Measurements from ENCODE around the gene FAM149A. TPM values are rescaled to one million over a fixed set of nuclear protein-coding genes. Genes with fewer than 3 reads are reported as not detected.

The FAM149A gene
- total RNA-seq, 1 experiment from 2014 or later, result 8.9 TPM

DNA sequence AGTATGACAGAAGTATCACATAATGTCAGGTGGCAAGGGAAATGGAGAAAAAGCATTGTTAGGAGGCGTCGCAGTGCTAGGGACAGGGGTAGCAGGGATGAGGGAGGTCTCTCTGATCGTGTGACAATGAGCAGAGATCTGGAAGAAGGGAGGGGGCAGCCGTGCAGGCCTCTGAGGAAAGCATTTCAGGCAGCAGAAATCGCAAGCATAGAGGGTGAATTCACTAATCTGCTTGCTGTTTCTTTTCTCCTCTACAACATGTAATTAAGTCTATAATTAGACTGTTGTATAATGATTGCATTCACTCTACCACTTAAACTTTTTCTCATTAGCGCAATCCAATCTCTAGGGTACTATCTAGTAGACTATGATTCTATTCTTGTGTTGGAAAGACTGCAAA lies 96.0 kb downstream of the FAM149A start:
- ChIA-PET POLR2A (no interaction called here), CTCF (no interaction called here), RAD21 (ENCODE audit: low non-redundant PET in 1 of 2, low total read pairs in 2 of 2, uncharacterized antibody in 2 of 2, unreplicated experiment in 2 of 2) (no interaction called here)
- BruUV-seq (replicated peaks), result no TSS peak
- H3K27ac ChIP-seq (ENCODE audit: low read depth, low read length), result no peak overlapping the region
- H4K20me1 ChIP-seq (ENCODE audit: insufficient read depth), result no peaks in the 10 kb centered on the region
- intact Hi-C loops (cut with micrococcal nuclease), result loop anchor here (2.0 kb wide), 1 partner anchor 132 kb away; the partner anchor contains the start of gene TLR3
- H3K4me1 ChIP-seq (ENCODE audit: control insufficient read depth in 1 of 2, insufficient read depth in 2 of 2, low read length in 2 of 2), result peaks cover 0 to 17% of the 10 kb centered on the region in 2 experiments; a peak in 2 of 4 replicates
- TF ChIP-seq SP1 (IDR thresholded peaks at IDR 0.05; ENCODE audit: low read depth) (no peak), POLR2A (IDR thresholded peaks at IDR 0.05; ENCODE audit: borderline replicate concordance, extremely low read depth, insufficient read depth, insufficient read length) (no peak), JUND (IDR thresholded peaks at IDR 0.05) (no peak), EGR1 (IDR thresholded peaks at IDR 0.05; ENCODE audit: low read depth) (no peak), EZH2phosphoT487 (IDR thresholded peaks at IDR 0.05; ENCODE audit: borderline replicate concordance) (no peak), ELF1 (IDR thresholded peaks at IDR 0.05; ENCODE audit: borderline replicate concordance, low read depth) (no peak), SIN3A (IDR thresholded peaks at IDR 0.05; ENCODE audit: low read depth) (no peak), ZFX (IDR thresholded peaks at IDR 0.05) (no peak), POLR2AphosphoS5 (IDR thresholded peaks at IDR 0.05; ENCODE audit: low read depth, low read length) (no peak)
- TF ChIP-seq, protein P1, sequence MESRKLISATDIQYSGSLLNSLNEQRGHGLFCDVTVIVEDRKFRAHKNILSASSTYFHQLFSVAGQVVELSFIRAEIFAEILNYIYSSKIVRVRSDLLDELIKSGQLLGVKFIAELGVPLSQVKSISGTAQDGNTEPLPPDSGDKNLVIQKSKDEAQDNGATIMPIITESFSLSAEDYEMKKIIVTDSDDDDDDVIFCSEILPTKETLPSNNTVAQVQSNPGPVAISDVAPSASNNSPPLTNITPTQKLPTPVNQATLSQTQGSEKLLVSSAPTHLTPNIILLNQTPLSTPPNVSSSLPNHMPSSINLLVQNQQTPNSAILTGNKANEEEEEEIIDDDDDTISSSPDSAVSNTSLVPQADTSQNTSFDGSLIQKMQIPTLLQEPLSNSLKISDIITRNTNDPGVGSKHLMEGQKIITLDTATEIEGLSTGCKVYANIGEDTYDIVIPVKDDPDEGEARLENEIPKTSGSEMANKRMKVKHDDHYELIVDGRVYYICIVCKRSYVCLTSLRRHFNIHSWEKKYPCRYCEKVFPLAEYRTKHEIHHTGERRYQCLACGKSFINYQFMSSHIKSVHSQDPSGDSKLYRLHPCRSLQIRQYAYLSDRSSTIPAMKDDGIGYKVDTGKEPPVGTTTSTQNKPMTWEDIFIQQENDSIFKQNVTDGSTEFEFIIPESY (IDR thresholded peaks at IDR 0.05; ENCODE audit: extremely low read depth, insufficient replicate concordance, low read length), result no peak
- TF ChIP-seq, protein P2, sequence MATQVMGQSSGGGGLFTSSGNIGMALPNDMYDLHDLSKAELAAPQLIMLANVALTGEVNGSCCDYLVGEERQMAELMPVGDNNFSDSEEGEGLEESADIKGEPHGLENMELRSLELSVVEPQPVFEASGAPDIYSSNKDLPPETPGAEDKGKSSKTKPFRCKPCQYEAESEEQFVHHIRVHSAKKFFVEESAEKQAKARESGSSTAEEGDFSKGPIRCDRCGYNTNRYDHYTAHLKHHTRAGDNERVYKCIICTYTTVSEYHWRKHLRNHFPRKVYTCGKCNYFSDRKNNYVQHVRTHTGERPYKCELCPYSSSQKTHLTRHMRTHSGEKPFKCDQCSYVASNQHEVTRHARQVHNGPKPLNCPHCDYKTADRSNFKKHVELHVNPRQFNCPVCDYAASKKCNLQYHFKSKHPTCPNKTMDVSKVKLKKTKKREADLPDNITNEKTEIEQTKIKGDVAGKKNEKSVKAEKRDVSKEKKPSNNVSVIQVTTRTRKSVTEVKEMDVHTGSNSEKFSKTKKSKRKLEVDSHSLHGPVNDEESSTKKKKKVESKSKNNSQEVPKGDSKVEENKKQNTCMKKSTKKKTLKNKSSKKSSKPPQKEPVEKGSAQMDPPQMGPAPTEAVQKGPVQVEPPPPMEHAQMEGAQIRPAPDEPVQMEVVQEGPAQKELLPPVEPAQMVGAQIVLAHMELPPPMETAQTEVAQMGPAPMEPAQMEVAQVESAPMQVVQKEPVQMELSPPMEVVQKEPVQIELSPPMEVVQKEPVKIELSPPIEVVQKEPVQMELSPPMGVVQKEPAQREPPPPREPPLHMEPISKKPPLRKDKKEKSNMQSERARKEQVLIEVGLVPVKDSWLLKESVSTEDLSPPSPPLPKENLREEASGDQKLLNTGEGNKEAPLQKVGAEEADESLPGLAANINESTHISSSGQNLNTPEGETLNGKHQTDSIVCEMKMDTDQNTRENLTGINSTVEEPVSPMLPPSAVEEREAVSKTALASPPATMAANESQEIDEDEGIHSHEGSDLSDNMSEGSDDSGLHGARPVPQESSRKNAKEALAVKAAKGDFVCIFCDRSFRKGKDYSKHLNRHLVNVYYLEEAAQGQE (IDR thresholded peaks at IDR 0.05; ENCODE audit: low read depth), result no peak
- TF ChIP-seq, protein P3, sequence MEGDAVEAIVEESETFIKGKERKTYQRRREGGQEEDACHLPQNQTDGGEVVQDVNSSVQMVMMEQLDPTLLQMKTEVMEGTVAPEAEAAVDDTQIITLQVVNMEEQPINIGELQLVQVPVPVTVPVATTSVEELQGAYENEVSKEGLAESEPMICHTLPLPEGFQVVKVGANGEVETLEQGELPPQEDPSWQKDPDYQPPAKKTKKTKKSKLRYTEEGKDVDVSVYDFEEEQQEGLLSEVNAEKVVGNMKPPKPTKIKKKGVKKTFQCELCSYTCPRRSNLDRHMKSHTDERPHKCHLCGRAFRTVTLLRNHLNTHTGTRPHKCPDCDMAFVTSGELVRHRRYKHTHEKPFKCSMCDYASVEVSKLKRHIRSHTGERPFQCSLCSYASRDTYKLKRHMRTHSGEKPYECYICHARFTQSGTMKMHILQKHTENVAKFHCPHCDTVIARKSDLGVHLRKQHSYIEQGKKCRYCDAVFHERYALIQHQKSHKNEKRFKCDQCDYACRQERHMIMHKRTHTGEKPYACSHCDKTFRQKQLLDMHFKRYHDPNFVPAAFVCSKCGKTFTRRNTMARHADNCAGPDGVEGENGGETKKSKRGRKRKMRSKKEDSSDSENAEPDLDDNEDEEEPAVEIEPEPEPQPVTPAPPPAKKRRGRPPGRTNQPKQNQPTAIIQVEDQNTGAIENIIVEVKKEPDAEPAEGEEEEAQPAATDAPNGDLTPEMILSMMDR (IDR thresholded peaks at IDR 0.05 in 2 of 3, conservative IDR thresholded peaks at IDR 0.05 in 1 of 3; ENCODE audit: borderline replicate concordance in 1 of 3, insufficient read depth in 1 of 3, low read depth in 2 of 3, low read length in 2 of 3), result no peak
- no peak overlapping the region for H3K9ac ChIP-seq (ENCODE audit: low read length)
- no peak overlapping the region for H3K4me2 ChIP-seq (ENCODE audit: low read length)
- no peak for DNase-seq (ENCODE audit: low read depth, low spot score)
- H3K9me2 ChIP-seq (ENCODE audit: insufficient read depth), result no peaks in the 10 kb centered on the region
- no peak for ATAC-seq
- H2AFZ ChIP-seq (ENCODE audit: low read depth, low read length, poor library complexity, severe bottlenecking), result no peak overlapping the region
- H3K9me3 ChIP-seq (ENCODE audit: control insufficient read depth in 1 of 2, insufficient read depth in 1 of 2, low read depth in 1 of 2, low read length in 2 of 2), result no peaks in the 10 kb centered on the region
- no peaks in the 10 kb centered on the region for H3K36me3 ChIP-seq (ENCODE audit: control insufficient read depth in 1 of 2, insufficient read depth in 2 of 2, low read length in 2 of 2)
- no peaks in the 10 kb centered on the region for H3K79me2 ChIP-seq (ENCODE audit: insufficient read depth, low read length)
- H3K4me3 ChIP-seq (replicated peaks in 1 of 2; ENCODE audit: low read depth in 1 of 2, low read length in 2 of 2), result no peak overlapping the region
- no peaks in the 10 kb centered on the region for H3K27me3 ChIP-seq (ENCODE audit: insufficient read depth, low read length)

All from HCT116 (cell line).